MM.1S (cell line): ENCODE data around the gene CCDC188.

Source experiments
- DNase-seq: peaks from one replicate; pipeline ENCODE4 v3.0.0-alpha.2; 2015
- H2AFZ ChIP-seq: fragments of 300-600 bp; sonication (generic); 2 replicates; pipeline ENCODE4 v1.6.0; 2016; ENCODE audit warnings: antibody characterized with exemption, low read length
- H3F3A ChIP-seq: fragments of 300-600 bp; sonication (generic); 2 replicates; pipeline ENCODE4 v1.6.1; 2016; ENCODE audit warnings: mild to moderate bottlenecking, antibody characterized with exemption, low read length, moderate library complexity, mixed read lengths; ENCODE audit not compliant: insufficient read depth
- H3K27ac ChIP-seq: fragments of 300-600 bp; sonication (generic); 2 replicates; pipeline ENCODE4 v1.5.1; 2016; ENCODE audit warnings: mild to moderate bottlenecking, low read length
- H3K27me3 ChIP-seq: fragments of 300-600 bp; sonication (generic); replicated peaks from 2 replicates; pipeline ENCODE4 v1.6.0; 2016; ENCODE audit warnings: low read length; ENCODE audit not compliant: insufficient read depth
- H3K36me3 ChIP-seq: fragments of 300-600 bp; sonication (generic); replicated peaks from 2 replicates; pipeline ENCODE4 v1.6.1; 2016; ENCODE audit warnings: mild to moderate bottlenecking, low read length, mixed read lengths; ENCODE audit not compliant: insufficient read depth
- H3K4me1 ChIP-seq: fragments of 300-600 bp; sonication (generic); 2 replicates; pipeline ENCODE4 v1.6.1; 2016; ENCODE audit warnings: low read length, mixed read lengths
- H3K4me2 ChIP-seq: fragments of 300-600 bp; sonication (generic); 2 replicates; pipeline ENCODE4 v1.6.0; 2016; ENCODE audit warnings: low read depth, low read length
- H3K4me3 ChIP-seq: fragments of 300-600 bp; sonication (generic); 2 replicates; pipeline ENCODE4 v1.5.1; 2016; ENCODE audit warnings: low read length, mixed read lengths
- H3K79me2 ChIP-seq: fragments of 300-600 bp; sonication (generic); 2 replicates; pipeline ENCODE4 v1.6.1; 2016; ENCODE audit warnings: mixed run types, low read length, mixed read lengths
- H3K9ac ChIP-seq: fragments of 300-600 bp; sonication (generic); 2 replicates; pipeline ENCODE4 v1.6.1; 2016; ENCODE audit warnings: low read length, mixed read lengths
- H3K9me2 ChIP-seq: fragments of 300-600 bp; sonication (generic); replicated peaks from 2 replicates; pipeline ENCODE4 v1.6.1; 2016; ENCODE audit warnings: mild to moderate bottlenecking, low read length, mixed read lengths; ENCODE audit not compliant: insufficient read depth
- H3K9me3 ChIP-seq: fragments of 300-600 bp; sonication (generic); replicated peaks from 2 replicates; pipeline ENCODE4 v1.6.1; 2016; ENCODE audit warnings: mild to moderate bottlenecking, low read length, mixed read lengths; ENCODE audit not compliant: insufficient read depth
- H4K20me1 ChIP-seq: fragments of 300-600 bp; sonication (generic); 2 replicates; pipeline ENCODE4 v1.6.1; 2016; ENCODE audit warnings: mild to moderate bottlenecking, low read length, moderate library complexity, mixed read lengths; ENCODE audit not compliant: insufficient read depth
- EZH2 ChIP-seq: fragments of 300-600 bp; sonication (generic); optimal IDR thresholded peaks from 2 replicates; pipeline ENCODE3; 2017; ENCODE audit warnings: low read depth, mild to moderate bottlenecking, antibody characterized with exemption, low read length, mixed read lengths
- EZH2phosphoT487 ChIP-seq: fragments of 300-600 bp; sonication (generic); IDR thresholded peaks from 2 replicates; pipeline ENCODE4 v1.6.1; 2018; ENCODE audit warnings: antibody characterized with exemption, low read length
- TF ChIP-seq, protein P1 (sequence below): fragments of 300-600 bp; sonication (generic); IDR thresholded peaks from 2 replicates; pipeline ENCODE4 v1.5.1; 2016; ENCODE audit warnings: antibody characterized with exemption, low read length, mixed read lengths

CCDC188 gene

GRCh38 chr22:20130731-20131596 is 19.9 kb downstream of the CCDC188 start:
- H3F3A ChIP-seq: peaks cover 36% of the 10 kb centered on the region
- peak; percentile 69 for DNase-seq

DNA sequence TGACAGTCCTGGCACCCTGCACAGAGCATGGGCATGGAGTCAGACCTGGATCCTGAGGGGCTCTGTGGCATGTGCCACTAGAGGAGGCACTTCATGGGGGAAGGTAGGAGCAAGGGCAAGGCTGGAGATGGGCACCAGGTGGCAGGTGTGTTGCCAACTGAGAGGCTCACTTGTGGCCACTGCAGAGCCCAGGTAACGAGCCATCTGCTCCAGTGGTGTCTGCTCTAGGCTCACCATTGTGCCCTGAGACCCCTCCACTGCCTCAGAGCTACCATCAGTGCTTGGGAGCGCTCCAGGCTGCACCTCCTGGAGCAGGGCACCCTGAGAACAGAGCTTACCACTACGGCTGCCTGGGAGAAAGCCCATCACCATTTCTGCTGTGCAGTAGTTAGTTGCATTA is 20.5 kb downstream of the CCDC188 start:
- Histone ChIP-seq H2AFZ (peak overlapping the region; percentile 87; the same call in 1 of the 2 replicates), H4K20me1 (no peaks in the 10 kb centered on the region), H3K4me3 (no peak overlapping the region), H3K27ac (no peak overlapping the region), H3K27me3 (no peaks in the 10 kb centered on the region), H3K9me2 (no peaks in the 10 kb centered on the region), H3K9ac (no peak overlapping the region), H3K36me3 (no peaks in the 10 kb centered on the region; the same call in 1 of the 2 replicates), H3K79me2 (peaks cover 15% of the 10 kb centered on the region), H3K4me1 (0 out of 2 replicates have a peak, but pooled peaks cover 3% of the 10 kb centered on the region), H3K4me2 (no peak overlapping the region), H3K9me3 (no peaks in the 10 kb centered on the region), H3F3A (peaks cover 36% of the 10 kb centered on the region)
- peak; percentile 47 for DNase-seq
- TF ChIP-seq EZH2phosphoT487: no peak
- TF ChIP-seq, protein P1, sequence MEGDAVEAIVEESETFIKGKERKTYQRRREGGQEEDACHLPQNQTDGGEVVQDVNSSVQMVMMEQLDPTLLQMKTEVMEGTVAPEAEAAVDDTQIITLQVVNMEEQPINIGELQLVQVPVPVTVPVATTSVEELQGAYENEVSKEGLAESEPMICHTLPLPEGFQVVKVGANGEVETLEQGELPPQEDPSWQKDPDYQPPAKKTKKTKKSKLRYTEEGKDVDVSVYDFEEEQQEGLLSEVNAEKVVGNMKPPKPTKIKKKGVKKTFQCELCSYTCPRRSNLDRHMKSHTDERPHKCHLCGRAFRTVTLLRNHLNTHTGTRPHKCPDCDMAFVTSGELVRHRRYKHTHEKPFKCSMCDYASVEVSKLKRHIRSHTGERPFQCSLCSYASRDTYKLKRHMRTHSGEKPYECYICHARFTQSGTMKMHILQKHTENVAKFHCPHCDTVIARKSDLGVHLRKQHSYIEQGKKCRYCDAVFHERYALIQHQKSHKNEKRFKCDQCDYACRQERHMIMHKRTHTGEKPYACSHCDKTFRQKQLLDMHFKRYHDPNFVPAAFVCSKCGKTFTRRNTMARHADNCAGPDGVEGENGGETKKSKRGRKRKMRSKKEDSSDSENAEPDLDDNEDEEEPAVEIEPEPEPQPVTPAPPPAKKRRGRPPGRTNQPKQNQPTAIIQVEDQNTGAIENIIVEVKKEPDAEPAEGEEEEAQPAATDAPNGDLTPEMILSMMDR: peak; percentile 54

More at GRCh38 chr22:20130731-20131596, 19.9 kb downstream of the CCDC188 start:
- Histone ChIP-seq H3K27me3 (no peaks in the 10 kb centered on the region), H3K36me3 (no peaks in the 10 kb centered on the region; the same call in 1 of the 2 replicates), H4K20me1 (no peaks in the 10 kb centered on the region), H3K79me2 (peaks cover 15% of the 10 kb centered on the region), H3K9me2 (no peaks in the 10 kb centered on the region), H2AFZ (peak overlapping the region; percentile 87; the same call in 1 of the 2 replicates), H3K27ac (no peak overlapping the region), H3K9ac (peak overlapping the region; percentile 52; the same call in 1 of the 2 replicates), H3K4me1 (0 out of 2 replicates have a peak, but pooled peaks cover 3% of the 10 kb centered on the region), H3K4me2 (peak overlapping the region; percentile 74), H3K9me3 (no peaks in the 10 kb centered on the region), H3K4me3 (peak overlapping the region; percentile 72)
- TF ChIP-seq, protein P1: no peak

DNA sequence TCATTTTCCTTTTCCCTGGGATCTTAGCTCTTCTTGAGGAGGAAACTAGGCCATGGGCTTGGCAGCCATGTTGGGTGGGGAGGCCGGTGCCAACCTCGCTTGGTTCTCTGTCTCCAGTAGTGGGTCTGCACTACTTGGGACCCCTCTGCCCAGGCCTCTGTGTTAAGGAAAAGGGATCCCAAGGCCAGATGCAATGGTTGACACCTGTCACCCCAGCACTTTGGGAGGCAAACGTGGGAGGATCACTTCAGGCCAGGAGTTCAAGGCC is 21.2 kb downstream of the CCDC188 start:
- Histone ChIP-seq H3K27me3 (no peaks in the 10 kb centered on the region), H3K9ac (no peak overlapping the region), H3K4me3 (no peak overlapping the region), H3K36me3 (no peaks in the 10 kb centered on the region; the same call in 1 of the 2 replicates), H3K9me2 (no peaks in the 10 kb centered on the region), H3K4me2 (no peak overlapping the region), H3K27ac (no peak overlapping the region), H3F3A (peaks cover 36% of the 10 kb centered on the region), H2AFZ (no peak overlapping the region), H3K4me1 (0 out of 2 replicates have a peak, but pooled peaks cover 3% of the 10 kb centered on the region), H3K79me2 (peaks cover 18% of the 10 kb centered on the region), H3K9me3 (no peaks in the 10 kb centered on the region), H4K20me1 (0 out of 2 replicates have a peak, but pooled peaks cover 5% of the 10 kb centered on the region)
- TF ChIP-seq EZH2phosphoT487: no peak
- TF ChIP-seq, protein P1: no peak
- TF ChIP-seq EZH2: no peak
- DNase-seq: no peak
